ENCODE data around the gene CNBP. TPM values are rescaled to one million over a fixed set of nuclear protein-coding genes. Genes with fewer than 3 reads are reported as not detected.
"Not testable (repeated sequence)": the region's sequence is repeated elsewhere in the genome, so short reads cannot be mapped to it uniquely, and the experiment has no call there.

The CNBP gene
- total RNA-seq, 1 donor from 2014 or later: 490 TPM

- DNase-seq: no peak
- intact Hi-C loops (cut with micrococcal nuclease): no loop called here
- no peaks in the 10 kb centered on the region for H3K27me3 ChIP-seq (ENCODE audit: low read depth)
- peaks cover 35% of the 10 kb centered on the region for H3K36me3 ChIP-seq
- no peak for TF ChIP-seq CTCF (IDR thresholded peaks at IDR 0.05; ENCODE audit: borderline replicate concordance)
- peaks cover 34% of the 10 kb centered on the region for H3K4me1 ChIP-seq
- peak overlapping the region; percentile 98 for H3K27ac ChIP-seq (replicated peaks)
- H3K9me3 ChIP-seq (replicated peaks): no peaks in the 10 kb centered on the region
- peak overlapping the region; percentile 93 for H3K4me3 ChIP-seq
Measured at GRCh38 chr3:129161860-129162271, 21.8 kb downstream of the CNBP start.

- Histone ChIP-seq H3K4me3 (peak within 1 kb of the TSS; percentile 93), H3K36me3 (peaks cover 35% of the 10 kb centered on the region), H3K27me3 (ENCODE audit: low read depth) (no peaks in the 10 kb centered on the region), H3K9me3 (replicated peaks) (no peaks in the 10 kb centered on the region), H3K4me1 (peaks cover 34% of the 10 kb centered on the region), H3K27ac (replicated peaks) (peak within 1 kb of the TSS; percentile 98)
- peak; percentile 80 for TF ChIP-seq CTCF (IDR thresholded peaks at IDR 0.05; ENCODE audit: borderline replicate concordance)
- peak; percentile 86 for DNase-seq
- intact Hi-C loops (cut with micrococcal nuclease): no loop called here
Measured at GRCh38 chr3:129160891-129161859, 22.5 kb downstream of the CNBP start, which contains the start of gene ISY1. Gene ISY1, minus strand, starts transcription at chr3:129161063. Its CDS starts 88 bp downstream, at chr3:129160975.

- Histone ChIP-seq H3K27ac (replicated peaks) (no peak overlapping the region), H3K36me3 (peaks cover 82% of the 10 kb centered on the region), H3K27me3 (ENCODE audit: low read depth) (no peaks in the 10 kb centered on the region), H3K4me3 (no peak overlapping the region), H3K4me1 (no peaks in the 10 kb centered on the region), H3K9me3 (replicated peaks) (no peaks in the 10 kb centered on the region)
- no peak for DNase-seq
- intact Hi-C loops (cut with micrococcal nuclease): no loop called here
- no peak for TF ChIP-seq CTCF (IDR thresholded peaks at IDR 0.05; ENCODE audit: borderline replicate concordance)
Measured at GRCh38 chr3:129144786-129145185, 38.9 kb downstream of the CNBP start.

- H3K4me3 ChIP-seq; H3K9me3 ChIP-seq (replicated peaks); H3K27me3 ChIP-seq (ENCODE audit: low read depth); H3K27ac ChIP-seq (replicated peaks); intact Hi-C loops (cut with micrococcal nuclease); DNase-seq; H3K4me1 ChIP-seq: not testable (repeated sequence)
- peaks cover 94% of the 10 kb centered on the region for H3K36me3 ChIP-seq
Measured at GRCh38 chr3:129141011-129141410, 42.7 kb downstream of the CNBP start.

- H3K4me1 ChIP-seq: no peaks in the 10 kb centered on the region
- peaks cover 94% of the 10 kb centered on the region for H3K36me3 ChIP-seq
- no peaks in the 10 kb centered on the region for H3K27me3 ChIP-seq (ENCODE audit: low read depth)
- H3K9me3 ChIP-seq (replicated peaks): no peaks in the 10 kb centered on the region
- TF ChIP-seq CTCF (IDR thresholded peaks at IDR 0.05; ENCODE audit: borderline replicate concordance): no peak
- intact Hi-C loops (cut with micrococcal nuclease): no loop called here
- no peak overlapping the region for H3K4me3 ChIP-seq
- no peak overlapping the region for H3K27ac ChIP-seq (replicated peaks)
- no peak for DNase-seq
Measured at GRCh38 chr3:129139911-129140310, 43.8 kb downstream of the CNBP start.

GRCh38 chr3:129136275-129136674, 47.4 kb downstream of the CNBP start:
- intact Hi-C loops (cut with micrococcal nuclease); H3K4me3 ChIP-seq; DNase-seq: not testable (repeated sequence)

More at GRCh38 chr3:129136275-129136674, 47.4 kb downstream of the CNBP start:
- not testable (repeated sequence) for H3K9me3 ChIP-seq (replicated peaks); H3K4me1 ChIP-seq; H3K27ac ChIP-seq (replicated peaks); H3K27me3 ChIP-seq (ENCODE audit: low read depth)
- peaks cover 98% of the 10 kb centered on the region for H3K36me3 ChIP-seq

Measured in left ventricle myocardium inferior (tissue), 1 donor.